Measurements from ENCODE around the gene CCDC116.

DNA sequence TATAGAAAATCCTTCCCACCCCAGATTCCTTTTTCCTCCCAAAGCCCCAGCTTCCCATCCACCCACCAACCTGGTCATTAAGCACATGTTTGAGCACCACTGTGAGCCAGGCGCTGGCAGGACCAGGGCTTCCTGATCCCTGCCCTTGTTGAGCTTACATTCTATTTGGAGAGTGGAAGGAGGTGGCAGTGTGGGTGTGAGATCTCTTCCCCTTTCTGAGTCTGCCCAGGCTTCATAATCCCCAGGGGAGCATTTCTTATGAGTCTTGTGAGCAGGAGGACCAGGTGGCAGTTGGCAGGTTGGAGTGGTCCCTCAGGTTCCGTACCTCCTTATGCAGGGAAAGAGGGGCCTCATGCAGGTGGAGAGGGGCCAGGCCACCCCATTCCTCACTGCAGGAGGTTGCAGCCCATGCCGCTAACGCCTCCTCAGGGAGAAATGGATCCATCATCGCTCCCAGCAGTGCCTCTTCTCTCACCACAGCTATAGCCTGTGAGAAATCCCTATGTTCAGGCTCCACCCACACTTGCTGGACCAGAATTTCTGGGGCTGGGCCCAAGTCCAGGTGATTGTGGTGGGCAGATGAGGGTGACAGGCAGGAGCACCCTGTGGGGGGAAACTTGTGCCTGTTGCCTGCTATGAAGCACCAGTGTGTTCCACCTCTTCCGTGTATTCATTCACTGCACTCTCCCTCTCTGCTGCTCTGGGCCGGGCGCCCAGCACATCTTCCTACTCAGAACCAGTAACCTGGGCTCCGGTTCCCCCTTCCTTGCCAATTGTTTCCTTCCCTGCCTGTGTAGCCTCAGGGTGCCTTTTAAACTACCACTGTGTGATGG, 41.5 kb upstream of the CCDC116 start:
- TF ChIP-seq, protein P1, sequence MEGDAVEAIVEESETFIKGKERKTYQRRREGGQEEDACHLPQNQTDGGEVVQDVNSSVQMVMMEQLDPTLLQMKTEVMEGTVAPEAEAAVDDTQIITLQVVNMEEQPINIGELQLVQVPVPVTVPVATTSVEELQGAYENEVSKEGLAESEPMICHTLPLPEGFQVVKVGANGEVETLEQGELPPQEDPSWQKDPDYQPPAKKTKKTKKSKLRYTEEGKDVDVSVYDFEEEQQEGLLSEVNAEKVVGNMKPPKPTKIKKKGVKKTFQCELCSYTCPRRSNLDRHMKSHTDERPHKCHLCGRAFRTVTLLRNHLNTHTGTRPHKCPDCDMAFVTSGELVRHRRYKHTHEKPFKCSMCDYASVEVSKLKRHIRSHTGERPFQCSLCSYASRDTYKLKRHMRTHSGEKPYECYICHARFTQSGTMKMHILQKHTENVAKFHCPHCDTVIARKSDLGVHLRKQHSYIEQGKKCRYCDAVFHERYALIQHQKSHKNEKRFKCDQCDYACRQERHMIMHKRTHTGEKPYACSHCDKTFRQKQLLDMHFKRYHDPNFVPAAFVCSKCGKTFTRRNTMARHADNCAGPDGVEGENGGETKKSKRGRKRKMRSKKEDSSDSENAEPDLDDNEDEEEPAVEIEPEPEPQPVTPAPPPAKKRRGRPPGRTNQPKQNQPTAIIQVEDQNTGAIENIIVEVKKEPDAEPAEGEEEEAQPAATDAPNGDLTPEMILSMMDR (IDR thresholded peaks at IDR 0.05): no peak
- TF ChIP-seq POLR2A (IDR thresholded peaks at IDR 0.05): no peak
- no peak for TF ChIP-seq EP300 (IDR thresholded peaks at IDR 0.05)

All from tibial nerve (tissue), 4 donors.